Upper lobe of left lung (tissue), 4 donors: ENCODE results near the gene PEX14.

Source experiments
- POLR2A ChIP-seq, 4 donors: fragments of 450-650 bp; IDR thresholded peaks; one replicate each; pipeline ENCODE4 v1.5.1; 2016 to 2017; ENCODE audit warnings: antibody characterized with exemption in 4 of 4, mild to moderate bottlenecking in 2 of 4
- TF ChIP-seq, protein P1 (sequence below), 6 experiments: fragments of 450-650 bp in 4 of 6; fragments of 200-600 bp in 2 of 6; sonication (generic) in 2 of 6; IDR thresholded peaks; one replicate each; pipeline ENCODE4 v1.5.1; 2016 to 2019; ENCODE audit warnings: antibody characterized with exemption in 6 of 6

DNA sequence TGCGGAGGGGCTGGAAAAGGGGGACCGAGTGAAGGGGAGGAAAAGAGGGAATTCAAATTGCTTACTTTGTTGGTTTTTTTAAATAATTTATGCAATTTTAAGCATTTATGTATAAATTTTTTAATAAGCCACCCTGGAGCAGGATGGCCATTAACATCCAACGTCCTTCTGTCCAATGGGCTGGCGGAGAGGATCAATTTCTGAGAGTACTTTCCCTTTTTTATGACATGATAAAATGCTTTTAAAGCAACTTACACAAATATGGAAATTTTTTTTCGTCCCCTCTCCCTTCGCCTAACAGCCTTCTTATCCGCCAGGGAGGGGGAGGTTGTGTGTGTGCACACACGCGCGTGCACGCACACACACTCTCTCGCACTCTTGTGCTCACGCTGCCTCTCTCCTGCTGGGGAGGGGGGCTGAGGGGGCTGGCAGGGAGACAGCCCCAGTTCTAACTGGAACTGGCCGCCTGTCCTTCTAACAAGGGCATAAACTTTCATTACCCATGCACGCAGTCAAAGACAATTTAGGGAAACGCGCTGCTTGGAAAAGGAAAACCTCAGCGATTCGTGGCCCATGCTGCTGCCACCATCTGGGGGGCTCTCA lies 198.5 kb downstream of the PEX14 start:
- TF ChIP-seq, protein P1, sequence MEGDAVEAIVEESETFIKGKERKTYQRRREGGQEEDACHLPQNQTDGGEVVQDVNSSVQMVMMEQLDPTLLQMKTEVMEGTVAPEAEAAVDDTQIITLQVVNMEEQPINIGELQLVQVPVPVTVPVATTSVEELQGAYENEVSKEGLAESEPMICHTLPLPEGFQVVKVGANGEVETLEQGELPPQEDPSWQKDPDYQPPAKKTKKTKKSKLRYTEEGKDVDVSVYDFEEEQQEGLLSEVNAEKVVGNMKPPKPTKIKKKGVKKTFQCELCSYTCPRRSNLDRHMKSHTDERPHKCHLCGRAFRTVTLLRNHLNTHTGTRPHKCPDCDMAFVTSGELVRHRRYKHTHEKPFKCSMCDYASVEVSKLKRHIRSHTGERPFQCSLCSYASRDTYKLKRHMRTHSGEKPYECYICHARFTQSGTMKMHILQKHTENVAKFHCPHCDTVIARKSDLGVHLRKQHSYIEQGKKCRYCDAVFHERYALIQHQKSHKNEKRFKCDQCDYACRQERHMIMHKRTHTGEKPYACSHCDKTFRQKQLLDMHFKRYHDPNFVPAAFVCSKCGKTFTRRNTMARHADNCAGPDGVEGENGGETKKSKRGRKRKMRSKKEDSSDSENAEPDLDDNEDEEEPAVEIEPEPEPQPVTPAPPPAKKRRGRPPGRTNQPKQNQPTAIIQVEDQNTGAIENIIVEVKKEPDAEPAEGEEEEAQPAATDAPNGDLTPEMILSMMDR (IDR thresholded peaks at IDR 0.05), result no peak
- no peak for TF ChIP-seq POLR2A (IDR thresholded peaks at IDR 0.05)
